OCI-LY1 (cell line): ENCODE data around the gene GALNT9.

Experiments used
- CTCF ChIP-seq: fragments of 200-600 bp; sonication (generic), shearing (Covaris generic); IDR thresholded peaks from 2 replicates; pipeline ENCODE4 v1.5.1; 2017; ENCODE audit warnings: mild to moderate bottlenecking, antibody characterized with exemption, low read length, moderate library complexity, mixed read lengths
- EZH2 ChIP-seq: fragments of 200-600 bp; sonication (generic), shearing (Covaris generic); IDR thresholded peaks from 2 replicates; pipeline ENCODE4 v1.8.0; 2017; ENCODE audit warnings: borderline replicate concordance, mixed run types, mild to moderate bottlenecking, antibody characterized with exemption, low read length, moderate library complexity, mixed read lengths

- TF ChIP-seq EZH2 (no peak), CTCF (no peak)
Observed at GRCh38 chr12:132333766-132334165, 4.4 kb upstream of the GALNT9 start.
